HepG2 (cell line): ENCODE results near the gene ARHGEF4.

Experiments used
- ATF7 ChIP-seq, 2 experiments: fragments of 450-650 bp in 1 of 2; sonication (generic) in 1 of 2; formaldehyde crosslinking in 1 of 2; IDR thresholded peaks; 2 replicates each; pipeline versions ENCODE4 v1.4.0 to v1.6.1; 2016 to 2020; ENCODE audit warnings: antibody characterized with exemption in 1 of 2, mild to moderate bottlenecking in 1 of 2, missing genetic modification reagents in 1 of 2
- EP300 ChIP-seq, 3 experiments: sonication (generic) in 1 of 3; formaldehyde crosslinking in 1 of 3; IDR thresholded peaks; 2 replicates each; pipeline versions ENCODE4 v1.5.1 to v1.6.1; 2011 to 2020; ENCODE audit warnings: low read depth in 2 of 3, low read length in 2 of 3, borderline replicate concordance in 1 of 3, improper control_type of control experiment in 1 of 3, mild to moderate bottlenecking in 1 of 3, missing genetic modification reagents in 1 of 3, moderate library complexity in 1 of 3
- ZNF749 ChIP-seq: sonication (generic); formaldehyde crosslinking; IDR thresholded peaks from 2 replicates; pipeline ENCODE4 v1.8.0; 2022; ENCODE audit warnings: mild to moderate bottlenecking, missing genetic modification reagents, moderate library complexity, borderline replicate concordance

GRCh38 chr2:130949954-130950353, 113.2 kb downstream of the ARHGEF4 start:
- TF ChIP-seq ZNF749 (no peak), EP300 (IDR thresholded peaks at IDR 0.05; ENCODE audit: low read depth in 2 of 2, low read length in 2 of 2) (no peak), EP300 (CRISPR knock-in tag; IDR thresholded peaks at IDR 0.05; ENCODE audit: borderline replicate concordance) (no peak), ATF7 (IDR thresholded peaks at IDR 0.05) (no peak), ATF7 (CRISPR knock-in tag; IDR thresholded peaks at IDR 0.05) (no peak)
